Lung (tissue), 12 donors: ENCODE results near the gene ASH1L. TPM values are rescaled to one million over a fixed set of nuclear protein-coding genes. Genes with fewer than 3 reads are reported as not detected.
A peak's percentile ranks its signal among the peaks of the same experiment; 100 is the strongest.
"Not testable (repeated sequence)": the region's sequence is repeated elsewhere in the genome, so short reads cannot be mapped to it uniquely, and the experiment has no call there.

Experiments
- ATAC-seq: fragments of 200-7000 bp; cut with Tn5 transposase; one replicate; pipeline ENCODE4 v1.9.1; 2020; ENCODE audit warnings: moderate number of reproducible peaks; ENCODE audit not compliant: insufficient read depth, low FRiP score
- DNase-seq, 3 donors: peaks; one replicate each; pipeline ENCODE4 v3.0.0-alpha.2; 2013 to 2017
- H3K27ac ChIP-seq, 2 donors: one replicate each; pipeline ENCODE4 v1.5.1; 2013; ENCODE audit warnings: mild to moderate bottlenecking in 2 of 2, moderate library complexity in 2 of 2, control low read depth in 1 of 2, inconsistent platforms in 1 of 2, low read depth in 1 of 2, low read length in 1 of 2
- H3K27me3 ChIP-seq, 3 donors: one replicate each; pipeline ENCODE4 v1.5.1; 2013; ENCODE audit warnings: low read length in 2 of 3; ENCODE audit not compliant: control insufficient read depth in 3 of 3, insufficient read depth in 3 of 3
- H3K36me3 ChIP-seq, 4 donors: one replicate each; pipeline ENCODE4 v1.5.1; 2013; ENCODE audit warnings: low read length in 4 of 4, mild to moderate bottlenecking in 1 of 4, moderate library complexity in 1 of 4; ENCODE audit not compliant: control insufficient read depth in 4 of 4, insufficient read depth in 4 of 4
- H3K4me1 ChIP-seq, 5 donors: one replicate each; pipeline ENCODE4 v1.5.1; 2013; ENCODE audit warnings: low read length in 5 of 5, mild to moderate bottlenecking in 2 of 5, moderate library complexity in 1 of 5; ENCODE audit not compliant: control insufficient read depth in 5 of 5, insufficient read depth in 5 of 5
- H3K4me3 ChIP-seq: one replicate; pipeline ENCODE4 v1.5.1; 2013; ENCODE audit warnings: mild to moderate bottlenecking, control low read depth, moderate library complexity
- H3K9ac ChIP-seq, 2 donors: one replicate each; pipeline ENCODE4 v1.5.1; 2013; ENCODE audit warnings: low read length in 2 of 2, control low read depth in 1 of 2; ENCODE audit not compliant: insufficient read depth in 1 of 2
- H3K9me3 ChIP-seq, 4 donors: one replicate each; pipeline ENCODE4 v1.5.1; 2013; ENCODE audit warnings: low read length in 3 of 4, mild to moderate bottlenecking in 1 of 4, moderate library complexity in 1 of 4; ENCODE audit not compliant: control insufficient read depth in 4 of 4, insufficient read depth in 3 of 4
- CTCF ChIP-seq: IDR thresholded peaks from 2 replicates; pipeline ENCODE4 v1.5.1; 2012; ENCODE audit warnings: mild to moderate bottlenecking; ENCODE audit errors: control extremely low read depth, extremely low read depth
- WGBS, 2 donors: extraction: QIAGEN DNeasy Blood & Tissue Kit; methylation state at CpG; one replicate each; pipeline ENCODE4 v1.1.7; 2013; 5-methylcytosine and 5-hydroxymethylcytosine counted together
- polyA plus RNA-seq, 2 donors: library from polyadenylated mRNA; stranded (reverse); fragments of 200-250 nt; gene quantifications; one replicate each; pipeline ENCODE4 v1.2.1, GENCODE V29; 2013
- total RNA-seq, 2 donors: library from RNA; depleted of rRNA in 1 of 2; stranded (reverse); fragments of >200 nt in 1 of 2; gene quantifications; one replicate each; pipeline ENCODE4 v1.2.1, GENCODE V29; 2014 to 2021
- donor health status: control.
- donor health status: control.
- donor health status: Bipolar disorder and iron deficiency.
- donor health status: healthy.
- donor health status: DM: yes; HTN: yes; CAD: no.

Gene ASH1L
- total and polyA plus RNA-seq, 4 donors: 8.1 to 92.5 (median 27.5) TPM

DNA sequence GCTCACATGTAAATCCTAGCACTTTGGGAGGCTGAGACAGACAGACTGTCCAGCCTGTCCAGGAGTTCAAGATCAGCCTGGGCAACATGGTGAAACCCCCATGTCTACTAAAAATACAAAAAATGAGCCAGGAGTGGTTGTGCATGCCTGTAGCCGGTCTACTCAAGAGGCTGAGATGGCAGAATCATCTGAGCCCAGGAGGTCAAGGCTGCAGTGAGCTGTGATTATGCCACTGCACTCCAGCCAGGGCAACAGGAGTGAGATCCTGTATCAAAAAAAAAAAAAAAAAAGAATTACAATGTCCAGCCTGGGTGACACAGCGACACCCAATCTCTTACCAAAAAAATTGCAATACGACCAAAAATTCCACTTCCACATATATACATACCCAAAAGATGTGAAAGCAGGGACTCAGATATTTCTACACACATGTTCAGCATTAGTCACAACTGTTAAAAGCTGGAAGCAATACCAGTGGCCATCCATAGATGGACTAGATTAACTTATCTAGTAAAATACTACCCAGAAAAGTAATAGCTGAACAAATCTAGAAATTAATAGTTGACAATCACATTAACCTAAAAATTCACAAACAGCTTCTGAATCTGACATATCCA, 49.2 kb downstream of the ASH1L start:
- Histone ChIP-seq H3K27me3 (no peaks in the 10 kb centered on the region), H3K36me3 (peaks cover 0 to 3% (median 0%) of the 10 kb centered on the region in 4 donors), H3K9ac (no peak overlapping the region), H3K4me3 (no peak overlapping the region), H3K4me1 (peaks cover 0 to 6% (median under 1%) of the 10 kb centered on the region in 5 donors), H3K27ac (no peak overlapping the region), H3K9me3 (no peaks in the 10 kb centered on the region)
- 74 to 75% methylated on average over 3 of the region's 3 CpGs for WGBS, 2 donors
- ATAC-seq: no peak
- no peak for TF ChIP-seq CTCF
- DNase-seq: no peak

DNA sequence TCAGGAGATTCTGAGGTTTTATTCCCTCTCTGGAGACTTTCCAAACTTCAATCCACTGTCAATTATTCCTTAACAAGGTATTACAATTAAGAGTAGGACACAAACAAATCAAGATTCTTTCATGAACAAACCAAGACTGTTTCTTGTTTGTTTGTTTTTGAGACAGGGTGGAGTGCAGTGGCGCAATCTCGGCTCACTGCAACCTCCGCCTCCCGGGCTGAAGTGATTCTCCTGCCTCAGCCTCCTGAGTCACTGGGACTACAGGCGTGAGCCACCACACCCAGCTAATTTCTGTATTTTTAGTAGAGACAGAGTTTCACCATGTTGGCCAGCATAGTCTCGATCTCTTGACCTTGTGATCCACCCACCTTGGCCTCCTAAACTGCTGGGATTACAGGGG, 51.2 kb downstream of the ASH1L start:
- H3K4me1 ChIP-seq, DNase-seq, H3K4me3 ChIP-seq, H3K27ac ChIP-seq, ATAC-seq, H3K9me3 ChIP-seq, H3K9ac ChIP-seq, H3K27me3 ChIP-seq, H3K36me3 ChIP-seq: not testable (repeated sequence)
- WGBS, 2 donors: 81 to 90% methylated on average over 6 of the region's 6 CpGs

DNA sequence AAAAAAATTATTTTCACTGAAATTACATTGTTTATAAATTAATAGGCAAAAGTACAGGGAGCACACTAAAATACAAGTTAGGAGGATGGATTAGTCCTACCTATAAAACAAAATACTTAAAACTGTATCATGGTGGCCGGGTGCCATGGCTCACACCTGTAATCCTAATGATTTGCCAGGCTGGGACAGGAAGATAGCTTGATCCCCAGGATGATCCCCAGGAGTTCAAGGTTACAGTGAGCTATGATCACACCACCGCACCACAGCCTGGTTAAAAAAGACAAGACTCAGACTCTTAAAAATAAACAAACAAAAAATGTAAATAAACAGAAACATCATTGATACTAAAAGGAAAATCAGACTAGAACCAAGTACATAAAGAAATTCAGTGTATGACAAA, 53.5 kb downstream of the ASH1L start:
- Histone ChIP-seq H3K9ac (no peak overlapping the region), H3K4me3 (no peak overlapping the region), H3K9me3 (no peaks in the 10 kb centered on the region), H3K27ac (no peak overlapping the region), H3K27me3 (no peaks in the 10 kb centered on the region), H3K36me3 (no peaks in the 10 kb centered on the region), H3K4me1 (peaks cover 0 to 9% (median 4%) of the 10 kb centered on the region in 5 donors)
- ATAC-seq (no peak), DNase-seq (no peak)
- WGBS, 2 donors: 89 to 96% methylated on average over 2 of the region's 2 CpGs
- TF ChIP-seq CTCF: no peak

DNA sequence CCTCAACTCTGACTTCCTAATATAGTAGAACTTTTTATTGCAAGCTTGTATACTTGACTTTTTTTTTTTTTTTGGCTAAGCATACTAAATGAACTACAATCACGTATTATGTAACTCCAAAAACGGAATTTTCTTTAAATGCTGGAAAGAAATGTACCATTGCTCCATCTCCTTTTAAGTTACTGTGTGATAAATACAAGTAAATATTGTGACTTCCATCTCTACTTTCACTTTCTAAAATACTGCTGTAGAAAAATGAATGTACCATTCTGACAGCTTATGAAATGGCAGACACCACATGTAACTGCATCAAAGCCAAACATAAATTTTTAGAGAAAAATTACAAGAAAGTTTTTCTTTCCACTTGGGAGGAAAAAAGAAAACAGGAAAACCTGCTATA, 54.7 kb downstream of the ASH1L start:
- H3K4me3 ChIP-seq: no peak overlapping the region
- no peak overlapping the region for H3K27ac ChIP-seq
- WGBS, 2 donors: 18 to 32% methylated on average over 2 of the region's 2 CpGs
- H3K9ac ChIP-seq: no peak overlapping the region
- no peaks in the 10 kb centered on the region for H3K9me3 ChIP-seq
- ATAC-seq: no peak
- DNase-seq: peak in 2 of 3 donors; percentile 69 to 84
- peaks cover 0 to 9% (median 3%) of the 10 kb centered on the region in 5 donors for H3K4me1 ChIP-seq
- no peaks in the 10 kb centered on the region for H3K27me3 ChIP-seq
- no peaks in the 10 kb centered on the region for H3K36me3 ChIP-seq
- TF ChIP-seq CTCF: no peak

- H3K4me3 ChIP-seq, H3K27ac ChIP-seq, H3K9me3 ChIP-seq, H3K27me3 ChIP-seq, H3K4me1 ChIP-seq, H3K36me3 ChIP-seq, ATAC-seq, H3K9ac ChIP-seq, DNase-seq: not testable (repeated sequence)
- 97 to 100% methylated on average over 3 of the region's 3 CpGs for WGBS, 2 donors
Measured at GRCh38 chr1:155505963-155506362, 56.6 kb downstream of the ASH1L start.
